ENCODE data around the gene LPGAT1.
"Not testable (repeated sequence)": the region's sequence is repeated elsewhere in the genome, so short reads cannot be mapped to it uniquely, and the experiment has no call there.

LPGAT1 gene, protein sequence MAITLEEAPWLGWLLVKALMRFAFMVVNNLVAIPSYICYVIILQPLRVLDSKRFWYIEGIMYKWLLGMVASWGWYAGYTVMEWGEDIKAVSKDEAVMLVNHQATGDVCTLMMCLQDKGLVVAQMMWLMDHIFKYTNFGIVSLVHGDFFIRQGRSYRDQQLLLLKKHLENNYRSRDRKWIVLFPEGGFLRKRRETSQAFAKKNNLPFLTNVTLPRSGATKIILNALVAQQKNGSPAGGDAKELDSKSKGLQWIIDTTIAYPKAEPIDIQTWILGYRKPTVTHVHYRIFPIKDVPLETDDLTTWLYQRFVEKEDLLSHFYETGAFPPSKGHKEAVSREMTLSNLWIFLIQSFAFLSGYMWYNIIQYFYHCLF

DNA sequence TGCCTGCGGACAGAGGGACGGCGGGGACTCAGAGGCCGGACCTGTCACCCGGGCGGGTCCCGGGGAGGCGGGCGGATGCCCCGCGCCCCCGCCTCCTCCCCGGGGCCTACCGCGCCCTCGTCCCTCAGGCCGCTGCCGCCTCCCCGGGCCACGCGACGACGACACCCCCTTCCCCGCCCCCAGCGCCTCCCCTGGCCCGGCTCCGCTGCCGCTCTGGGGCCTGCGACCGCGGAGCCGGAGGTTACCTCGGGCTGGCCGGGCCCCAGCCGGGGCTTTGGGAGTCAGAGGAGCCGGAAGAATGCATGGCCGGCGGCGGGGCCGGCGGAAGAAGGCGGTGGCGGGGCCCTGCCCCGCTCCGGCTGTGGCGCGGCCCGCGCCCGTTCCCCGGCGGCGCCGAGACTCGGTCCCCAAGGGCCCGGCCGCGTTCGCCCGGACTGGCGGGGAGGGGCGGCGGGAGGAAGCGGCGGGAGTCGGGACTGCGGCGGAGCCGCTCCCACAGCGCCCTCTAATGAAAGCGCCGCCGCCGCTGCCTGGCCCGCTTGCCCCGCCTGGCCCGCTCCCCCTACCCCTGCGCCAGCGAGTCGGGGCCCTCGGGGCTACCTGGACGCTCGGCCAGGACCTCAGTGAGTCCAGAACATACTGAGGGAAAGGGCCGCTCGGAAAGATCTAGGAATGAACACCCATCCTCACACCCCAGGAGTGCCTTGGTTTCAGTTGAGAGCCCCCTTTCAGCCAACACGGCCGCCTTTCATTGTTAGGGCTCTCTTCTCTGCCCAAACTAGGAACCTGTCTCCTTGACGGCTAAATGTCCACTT, at the start of gene LPGAT1:
LPGAT1 (minus strand) TSS at position 436 of the 815 bp plus-strand sequence. CDS start 1,467 bp downstream, outside the sequence.
- peak; percentile 42 to 53 for DNase-seq

DNA sequence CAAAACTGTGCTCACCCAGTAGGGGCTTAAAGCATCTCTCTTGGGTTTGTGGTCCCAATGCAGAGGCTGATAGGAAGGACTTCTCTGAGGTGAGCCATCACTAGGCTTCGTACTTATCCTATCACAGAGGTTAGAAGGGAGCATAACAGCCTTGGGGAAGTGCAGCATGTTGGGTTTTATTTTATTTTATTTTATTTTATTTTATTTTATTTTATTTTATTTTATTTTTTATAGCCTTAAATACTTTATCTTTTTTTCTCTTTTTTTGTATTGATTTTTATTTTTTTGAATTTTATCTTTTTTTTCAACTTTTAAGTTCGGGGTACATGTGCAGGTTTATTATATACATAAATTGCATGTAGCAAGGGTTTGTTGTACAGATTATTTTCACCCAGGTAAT, 48.9 kb upstream of the LPGAT1 start:
- no peak for DNase-seq

DNA sequence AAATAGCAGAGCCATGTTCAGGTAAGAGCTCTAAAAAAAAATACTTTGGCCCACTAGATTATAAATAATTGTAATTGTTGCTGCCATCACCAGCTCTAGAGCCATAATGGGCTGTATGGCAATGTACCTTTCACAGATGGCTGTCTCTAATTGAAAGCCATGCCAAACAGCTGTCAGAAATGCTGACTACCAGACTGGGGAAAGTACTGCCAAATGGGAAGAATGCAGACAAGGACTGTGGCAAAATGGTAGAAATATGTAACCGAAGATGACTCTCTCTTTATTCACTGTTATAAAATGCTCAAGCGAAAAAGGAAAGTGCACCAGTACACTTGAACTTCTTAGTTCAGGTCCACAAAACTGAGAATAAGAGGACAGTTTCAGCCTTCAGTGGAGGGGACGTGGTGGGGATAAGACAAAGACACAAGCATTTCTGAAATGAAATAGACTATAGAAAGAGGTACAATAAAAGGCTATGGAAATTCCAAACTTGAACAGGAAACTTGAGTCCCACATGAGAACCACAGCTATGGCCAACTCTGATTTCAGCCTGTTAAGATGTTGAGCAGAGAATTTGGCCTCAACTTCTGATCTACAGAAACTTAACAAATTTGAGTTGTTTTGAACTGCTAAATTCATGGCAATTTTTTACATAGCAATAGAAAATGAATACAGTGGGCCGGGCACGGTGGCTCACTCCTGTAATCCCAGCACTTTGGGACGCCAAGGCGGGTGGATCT, 46.5 kb upstream of the LPGAT1 start:
- no peak for DNase-seq

DNA sequence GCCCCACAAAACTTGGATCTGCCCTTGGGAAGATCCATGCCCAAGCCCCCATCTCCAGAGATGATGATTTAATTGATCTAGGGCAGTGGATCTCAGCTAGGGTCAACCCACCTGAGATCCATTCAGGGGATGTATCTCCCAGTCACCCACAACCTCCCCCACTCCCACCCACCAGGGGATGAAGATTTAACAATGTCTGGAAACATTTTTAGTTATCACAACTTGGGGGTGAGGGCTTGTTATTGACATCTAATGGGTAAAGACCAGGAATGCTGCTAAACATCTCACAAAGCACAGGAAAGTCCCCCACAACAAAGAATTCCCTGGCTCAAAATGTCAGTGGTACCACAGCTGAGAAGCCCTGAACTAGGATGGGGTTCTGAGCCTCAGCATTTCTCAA, 45.0 kb upstream of the LPGAT1 start:
- no peak for DNase-seq

DNA sequence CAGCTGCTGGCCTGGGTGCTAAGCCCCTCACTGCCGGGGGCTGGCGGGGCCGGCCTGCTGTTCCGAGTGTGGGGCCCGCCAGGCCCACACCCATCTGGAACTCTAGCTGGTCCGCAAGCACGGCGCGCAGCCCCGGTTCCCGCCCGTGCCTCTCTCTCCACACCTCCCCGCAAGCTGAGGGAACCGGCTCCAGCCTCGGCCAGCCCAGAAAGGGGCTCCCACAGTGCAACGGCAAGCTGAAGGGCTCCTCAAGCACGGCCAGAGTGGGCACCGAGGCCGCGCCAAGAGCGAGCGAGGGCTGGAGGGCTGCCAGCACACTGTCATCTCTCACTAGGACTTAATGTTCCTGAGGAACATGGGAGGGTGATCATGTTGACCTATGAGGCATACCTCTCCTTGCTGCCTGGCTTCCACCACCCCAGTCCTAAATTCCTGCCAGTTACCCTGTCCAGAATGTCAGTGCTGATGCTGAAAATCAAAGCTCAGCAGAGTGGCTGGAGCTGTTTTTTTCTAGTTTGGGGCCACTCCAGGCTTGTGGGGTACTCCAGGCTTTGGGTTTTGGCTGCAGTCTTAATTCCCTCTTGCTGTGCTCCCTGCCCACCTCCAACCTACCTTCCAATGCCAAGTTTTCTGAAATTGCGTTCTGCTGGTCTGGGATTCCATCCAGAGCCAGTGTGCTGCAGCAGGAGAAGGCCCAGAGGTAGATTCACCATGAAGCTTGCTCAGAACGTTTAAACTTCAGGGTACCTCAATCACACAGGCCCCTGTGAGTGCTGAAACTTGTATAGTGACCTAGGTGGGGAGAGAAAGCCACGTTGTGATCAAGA, 44.2 kb upstream of the LPGAT1 start:
- no peak for DNase-seq

DNA sequence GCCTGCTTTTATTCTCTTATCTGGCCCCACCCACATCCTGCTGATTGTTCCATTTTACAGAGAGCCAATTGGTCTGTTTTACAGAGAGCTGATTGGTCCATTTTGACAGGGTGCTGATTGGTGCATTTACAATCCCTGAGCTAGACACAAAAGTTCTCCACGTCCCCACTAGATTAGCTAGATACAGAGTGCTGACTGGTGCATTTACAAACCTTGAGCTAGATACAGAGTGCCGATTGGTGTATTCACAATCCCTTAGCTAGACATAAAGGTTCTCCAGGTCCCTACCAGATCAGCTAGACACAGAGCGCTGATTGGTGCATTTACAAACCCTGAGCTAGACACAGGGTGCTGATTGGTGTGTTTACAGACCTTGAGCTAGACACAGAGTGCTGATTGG, 43.2 kb upstream of the LPGAT1 start:
- not testable (repeated sequence) for DNase-seq

DNA sequence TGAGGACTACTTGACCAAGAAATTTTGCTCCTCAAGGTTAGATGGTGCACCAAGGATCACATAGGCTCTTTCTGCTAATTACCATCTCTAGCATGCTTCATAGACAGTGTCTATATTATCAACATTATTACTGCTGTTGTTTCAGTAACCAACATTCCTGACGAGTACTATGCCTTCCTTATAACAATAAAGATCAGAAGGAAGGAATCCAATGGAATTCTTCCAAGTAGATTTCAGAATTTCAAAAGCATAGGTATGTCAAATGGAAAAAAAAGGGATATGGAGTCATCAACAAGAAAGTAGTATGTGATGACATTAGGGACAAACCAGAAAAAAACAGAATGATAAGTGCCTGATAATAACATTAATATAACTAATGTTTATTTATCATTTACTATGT, 39.6 kb upstream of the LPGAT1 start:
- no peak for DNase-seq

DNA sequence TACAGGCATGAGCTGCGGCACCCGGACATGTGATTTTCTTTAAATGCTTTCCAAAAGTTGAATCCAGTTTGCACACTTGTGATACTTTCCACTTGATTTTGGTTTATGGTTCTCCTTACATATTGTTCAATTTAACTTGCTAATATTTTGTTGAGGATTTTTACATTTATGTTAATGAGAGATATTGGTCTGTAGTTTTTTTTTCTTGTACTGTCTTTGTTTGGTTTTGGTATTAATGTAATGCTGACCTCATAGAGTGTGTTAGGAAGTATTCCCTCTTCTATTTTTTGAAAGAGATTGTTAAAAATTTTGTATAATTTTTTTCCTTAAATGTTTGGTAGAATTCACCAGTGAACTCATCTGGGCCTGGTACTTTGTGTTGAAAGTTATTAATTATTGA, 34.6 kb upstream of the LPGAT1 start:
- DNase-seq = no peak

DNA sequence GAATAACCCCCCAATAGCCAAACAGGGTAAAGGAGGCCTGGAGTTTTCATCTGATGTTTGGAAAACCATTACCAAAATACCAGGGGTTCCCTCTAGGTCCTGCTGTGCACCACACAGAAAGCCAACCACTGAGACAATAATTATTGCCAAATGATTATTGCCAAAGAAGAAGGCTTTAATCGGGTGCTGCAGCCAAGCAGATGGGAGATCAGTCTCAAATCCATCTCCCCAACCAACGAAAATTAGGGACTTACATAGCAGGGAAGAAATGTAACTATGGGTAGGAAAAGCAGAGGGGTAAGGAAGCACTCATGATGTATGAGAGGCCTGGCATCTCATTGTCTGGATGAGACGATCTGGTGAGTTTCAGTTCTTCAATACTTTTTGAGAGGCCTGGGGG, 28.8 kb upstream of the LPGAT1 start:
- no peak for DNase-seq

DNA sequence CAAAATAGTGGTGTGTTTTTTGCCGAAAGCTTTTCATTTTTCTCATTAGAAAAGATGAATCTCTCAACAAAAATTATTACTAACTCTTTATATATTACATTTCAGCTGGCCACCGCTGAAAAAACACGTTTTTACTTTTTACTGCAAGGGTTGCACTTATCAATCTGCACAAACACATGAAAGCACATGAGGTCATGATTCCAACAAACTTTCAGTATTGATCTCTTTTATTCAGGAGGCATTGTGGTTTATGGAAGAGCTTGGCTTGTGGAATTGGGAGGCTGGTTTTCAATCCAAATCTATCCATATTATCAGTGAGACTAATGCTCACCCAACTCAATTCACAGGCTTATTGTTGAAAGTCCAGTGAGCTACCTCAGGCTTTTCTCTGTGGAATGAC, 20.6 kb upstream of the LPGAT1 start:
- no peak for DNase-seq

DNA sequence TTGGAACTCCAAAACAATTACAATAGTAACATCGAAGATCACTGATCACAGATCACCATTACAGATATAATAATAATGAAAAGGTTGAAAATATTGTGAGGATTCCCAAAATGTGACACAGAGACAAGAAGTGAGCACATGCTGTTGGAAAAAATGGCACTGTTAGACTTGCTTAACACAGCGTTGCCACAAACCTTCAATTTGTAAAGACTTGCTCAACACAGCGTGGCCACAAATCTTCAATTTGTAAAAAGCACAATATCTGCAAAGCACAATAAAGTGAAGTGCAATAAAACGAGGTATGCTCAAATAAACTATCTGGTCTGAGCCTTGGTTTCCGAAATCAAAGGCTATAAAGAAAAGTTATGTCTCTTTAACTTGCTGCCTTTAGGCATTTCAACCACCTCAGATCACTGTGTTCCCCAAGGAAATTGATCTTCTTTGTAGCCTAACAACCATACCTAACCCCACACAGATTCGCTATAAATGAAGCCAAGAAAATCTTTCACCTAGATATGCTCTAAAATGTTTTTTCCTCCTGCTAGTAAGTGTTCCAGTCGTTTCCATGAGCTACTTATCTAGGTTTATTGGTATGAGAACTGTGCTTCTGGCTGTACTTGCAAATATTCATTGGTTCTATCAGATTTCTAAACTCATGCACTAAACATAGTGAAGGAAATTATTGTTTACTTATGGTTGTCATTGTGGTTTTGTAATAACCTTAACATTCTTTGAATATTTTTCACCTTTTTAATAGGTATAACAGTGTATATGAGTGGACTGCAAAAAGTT, 13.1 kb upstream of the LPGAT1 start:
- DNase-seq = peak in 1 of 2 experiments; percentile 17

DNA sequence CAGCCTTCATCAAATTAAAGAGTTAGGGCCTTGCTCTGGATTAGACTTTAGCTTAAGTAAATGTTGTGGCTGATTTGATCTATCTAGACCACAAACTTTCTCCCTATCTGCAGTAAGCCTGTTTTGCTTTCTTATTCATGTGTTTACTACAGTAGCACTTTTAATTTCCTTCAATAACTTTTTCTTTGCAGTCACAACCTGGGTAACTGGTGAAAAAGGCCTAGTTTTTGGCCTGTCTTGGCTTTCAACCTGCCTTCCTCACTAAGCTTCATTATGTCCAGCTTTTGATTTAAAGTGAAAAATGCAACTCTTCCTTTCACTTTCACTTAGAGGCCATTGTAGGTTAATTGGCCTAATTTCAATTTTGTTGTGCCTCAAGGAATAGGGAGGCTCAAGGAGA, 12.5 kb upstream of the LPGAT1 start:
- DNase-seq = peak in 1 of 2 experiments; percentile 16

DNA sequence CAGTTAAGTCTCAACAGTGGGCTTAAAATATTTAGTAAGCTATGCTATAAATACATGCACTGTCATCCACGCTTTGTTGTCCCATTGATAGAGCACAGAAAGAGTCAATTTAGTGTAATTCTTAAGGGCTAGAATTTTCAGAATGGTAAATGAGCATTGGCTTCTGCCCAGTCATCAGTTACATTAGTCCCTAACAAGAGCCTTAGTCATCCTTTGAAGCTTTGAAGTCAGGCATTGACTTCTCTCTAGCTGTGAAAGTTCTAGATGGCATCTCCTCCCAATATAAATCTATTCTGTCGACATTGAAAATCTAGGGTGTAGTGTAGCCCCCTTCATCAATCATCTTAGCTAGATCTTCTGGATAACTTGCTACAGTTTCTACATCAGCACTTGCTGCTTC, 12.0 kb upstream of the LPGAT1 start:
- no peak for DNase-seq

DNA sequence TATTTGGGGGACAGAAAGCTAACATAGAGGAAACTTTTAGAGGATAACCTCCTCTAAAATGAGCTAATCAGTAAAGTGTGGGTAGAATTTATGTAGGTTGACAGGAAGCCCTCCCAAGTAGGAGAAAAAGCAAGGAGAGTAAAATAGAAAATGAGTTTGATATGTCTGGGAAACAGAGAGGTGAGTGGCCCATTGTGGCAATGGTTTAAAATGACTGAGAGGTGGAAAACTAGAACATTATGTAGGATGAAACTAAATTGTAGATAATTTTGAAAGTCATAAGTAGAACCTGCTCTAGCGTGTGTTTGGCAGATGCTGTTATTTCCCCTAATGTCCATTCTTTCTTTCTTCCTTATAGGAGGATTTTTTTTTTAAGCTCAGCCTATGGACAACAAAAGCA, 8.5 kb upstream of the LPGAT1 start:
- no peak for DNase-seq

DNA sequence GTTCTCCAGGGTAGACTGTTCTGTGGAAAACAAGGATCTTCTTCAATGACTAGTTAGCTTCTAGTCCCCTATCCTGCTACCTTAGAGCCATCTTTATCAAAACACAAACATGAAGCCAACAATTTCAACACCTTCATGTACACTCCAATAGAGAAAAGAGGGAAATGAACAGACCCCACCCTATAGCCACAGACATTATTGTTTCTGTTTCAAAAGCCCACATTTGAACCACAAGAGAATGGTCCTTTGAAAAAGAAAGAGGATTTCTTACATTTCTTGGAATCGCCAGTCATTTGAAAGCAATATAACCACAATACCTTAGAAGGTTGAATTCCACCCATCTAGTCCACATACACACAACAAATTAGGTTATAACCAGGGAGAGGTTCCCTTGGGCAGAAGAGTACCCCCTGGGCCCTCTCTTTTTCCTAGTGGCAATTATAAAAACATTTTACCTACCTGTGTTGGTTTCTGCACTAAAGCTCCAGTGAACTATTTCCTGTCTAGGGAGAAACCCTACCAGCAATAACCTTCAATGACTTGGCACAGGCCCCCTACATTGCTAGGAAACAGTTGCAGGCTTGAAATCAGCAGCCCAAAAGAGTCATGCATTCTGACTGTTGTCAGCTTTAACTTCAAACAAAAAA, 2.7 kb upstream of the LPGAT1 start:
- DNase-seq = no peak

DNA sequence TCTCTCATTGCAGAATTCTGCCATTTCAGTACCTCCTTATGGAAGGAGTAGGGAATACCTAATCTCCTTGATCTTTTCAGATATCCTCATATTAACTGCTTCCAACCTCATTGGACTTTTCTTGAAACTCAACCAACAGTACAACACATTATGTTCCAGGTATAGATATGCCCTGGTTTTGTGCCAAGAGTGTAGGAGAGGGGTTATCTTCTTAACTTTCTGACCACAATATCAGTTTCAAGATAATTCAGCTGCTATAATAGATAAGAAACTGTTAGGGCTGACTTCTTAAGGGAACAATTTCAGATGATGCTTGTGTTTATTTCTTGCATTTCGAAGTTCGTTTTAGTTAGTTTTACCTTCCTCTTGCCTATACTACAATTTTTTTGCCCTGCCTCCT, 2.1 kb upstream of the LPGAT1 start:
- DNase-seq = no peak

DNA sequence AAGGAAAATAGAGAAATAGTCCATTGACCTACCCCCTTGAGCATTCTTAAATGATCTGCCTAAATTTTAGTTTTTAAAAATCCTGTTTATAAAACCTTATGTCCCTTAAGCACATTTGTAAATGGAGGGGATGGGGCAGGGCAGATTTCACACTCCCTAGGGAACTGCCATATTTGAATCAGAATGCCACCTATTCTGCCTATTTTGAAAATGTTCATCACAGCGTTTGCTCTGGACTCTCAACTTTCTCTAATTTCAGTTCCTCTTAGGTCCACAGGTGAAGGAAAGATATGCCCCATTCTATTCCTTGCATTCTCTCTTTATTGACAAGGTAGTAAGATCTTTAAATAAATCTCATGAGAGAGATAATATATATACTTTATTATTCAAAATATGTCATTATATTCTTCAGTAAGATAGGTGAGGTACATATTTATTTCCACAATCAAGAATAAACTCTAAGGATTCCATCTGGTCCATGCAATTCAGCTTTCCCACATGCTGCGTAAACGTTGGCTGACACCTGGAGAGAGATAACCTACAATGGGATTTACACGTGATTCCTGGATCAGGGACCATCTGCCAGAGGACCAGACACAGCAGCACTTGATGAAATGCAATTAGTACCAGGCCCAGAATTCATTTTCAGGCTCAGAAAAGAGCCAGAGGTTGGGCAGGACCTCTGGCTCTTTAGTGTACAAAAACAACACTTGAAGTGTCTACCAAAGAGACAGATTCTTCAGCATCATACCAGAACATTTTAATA, 1.2 kb upstream of the LPGAT1 start:
- no peak for DNase-seq

DNA sequence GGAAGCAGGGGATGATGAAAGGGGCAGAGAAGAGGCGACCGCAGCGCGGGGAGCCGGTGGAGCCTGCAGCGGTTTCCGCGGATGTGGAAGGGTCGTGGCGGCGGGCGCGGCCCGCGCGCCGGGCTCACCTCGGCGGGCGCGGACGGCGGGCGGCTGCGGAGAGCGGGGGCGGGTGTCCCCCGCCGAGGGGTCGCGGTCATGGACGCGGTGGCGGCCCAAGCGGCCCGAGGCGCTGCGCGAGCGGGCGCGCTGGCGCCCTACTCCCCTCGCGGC, 572 bp downstream of the LPGAT1 start:
- DNase-seq = no peak

DNA sequence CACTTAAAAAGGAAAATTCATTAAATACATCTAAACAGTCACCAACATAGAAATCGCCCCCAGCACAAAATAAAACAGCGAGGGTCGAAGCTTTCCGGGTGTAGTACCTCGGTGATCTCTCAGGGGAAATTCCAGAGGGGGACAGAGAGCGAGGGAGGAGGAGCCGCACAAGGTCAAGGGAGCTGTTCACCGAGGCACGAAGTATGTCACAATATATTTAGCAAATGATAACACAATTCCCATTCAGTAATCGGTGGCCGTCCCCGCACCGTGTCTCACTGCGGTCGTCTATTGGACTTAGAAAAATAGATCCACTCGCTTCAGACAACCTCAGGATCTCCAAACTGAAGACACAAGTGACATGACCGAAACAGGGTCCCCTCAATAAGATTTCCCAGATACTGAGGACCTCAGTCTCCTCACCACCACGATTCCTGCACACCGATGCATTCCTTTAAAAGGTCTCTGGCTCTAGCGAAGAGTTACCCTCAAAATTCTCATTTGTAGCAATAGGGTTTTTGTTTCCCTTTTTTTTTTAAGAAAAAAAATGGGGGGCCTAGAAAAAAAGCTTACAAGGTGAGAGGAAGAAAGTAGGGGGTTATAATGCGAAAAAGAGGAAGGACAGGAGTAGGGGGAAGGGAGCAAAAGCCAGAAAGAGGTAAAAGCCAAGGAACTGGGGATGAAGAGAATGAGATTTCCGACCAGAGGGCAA, 1.1 kb downstream of the LPGAT1 start:
- DNase-seq = peak; percentile 19 to 24
